IPS DF 19.7 (cell line): ENCODE results near the gene ITPR2.

ENCODE experiments used
- DNase-seq: peaks from one replicate; pipeline ENCODE4 v3.0.0-alpha.2; 2013; ENCODE audit warnings: low read depth, low spot score

The ITPR2 gene

GRCh38 chr12:26303418-26303817 lies 529.6 kb downstream of the ITPR2 start:
- no peak for DNase-seq

GRCh38 chr12:26302776-26303175 lies 530.2 kb downstream of the ITPR2 start:
- no peak for DNase-seq

- DNase-seq = no peak
Observed at GRCh38 chr12:26299751-26300150, 533.2 kb downstream of the ITPR2 start.

GRCh38 chr12:26298785-26299621 lies 534.0 kb downstream of the ITPR2 start:
- DNase-seq = no peak

- DNase-seq = no peak
Observed at GRCh38 chr12:26297396-26298070, 535.5 kb downstream of the ITPR2 start.

GRCh38 chr12:26295001-26295400 lies 538.0 kb downstream of the ITPR2 start:
- no peak for DNase-seq

- no peak for DNase-seq
Observed at GRCh38 chr12:26293612-26294011, 539.4 kb downstream of the ITPR2 start.

GRCh38 chr12:26292596-26292995 lies 540.4 kb downstream of the ITPR2 start:
- no peak for DNase-seq

GRCh38 chr12:26290565-26290964 lies 542.4 kb downstream of the ITPR2 start:
- DNase-seq = no peak

GRCh38 chr12:26287671-26288381 lies 545.2 kb downstream of the ITPR2 start:
- no peak for DNase-seq
